ENCODE measurements around the gene FAM199X. TPM values are rescaled to one million over a fixed set of nuclear protein-coding genes. Genes with fewer than 3 reads are reported as not detected.

The FAM199X gene
- total and polyA plus RNA-seq, 2 of the 8 experiments (the other 6 are each of a cell fraction or from before 2014, with no cell fraction given) = 3.1 to 14.9 TPM

DNA sequence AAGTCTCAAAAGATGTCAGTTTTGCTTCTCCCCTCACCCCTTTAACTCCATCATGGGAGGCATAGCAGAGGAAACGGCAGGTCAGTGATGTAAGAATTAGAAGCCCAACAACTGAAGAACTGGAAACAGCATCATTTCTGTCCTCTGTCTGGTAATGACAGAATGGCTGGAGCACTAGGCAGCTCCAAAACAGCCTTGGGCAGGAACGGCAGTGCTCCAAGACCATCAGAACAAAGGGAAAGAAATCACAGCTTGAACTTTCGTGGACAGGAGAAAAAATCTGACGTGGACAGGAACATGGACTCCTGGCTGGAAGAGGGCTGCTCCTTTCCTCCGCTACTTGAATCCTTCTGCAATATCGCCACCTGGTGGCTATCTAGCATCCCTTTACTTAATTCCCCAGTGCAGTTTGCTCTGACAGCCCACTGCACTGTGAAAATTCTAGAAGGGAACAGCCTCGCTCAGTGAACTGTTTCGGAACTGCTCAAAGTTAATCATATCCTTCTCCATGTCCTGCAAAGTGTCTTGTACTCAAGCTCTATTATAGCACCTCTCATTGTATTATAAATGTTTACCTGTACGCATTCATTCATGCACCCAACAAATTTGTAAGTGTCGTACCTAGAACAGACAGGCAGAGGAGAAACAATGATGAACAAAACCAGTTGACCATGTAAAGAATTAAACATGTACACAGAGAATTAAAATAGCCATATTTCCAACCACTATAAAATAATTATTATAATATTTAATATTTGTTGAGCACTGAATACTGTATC lies 29.8 kb upstream of the FAM199X start:
- Histone ChIP-seq H2AK5ac (ENCODE audit: low read depth, low read length) (no peak overlapping the region), H3K14ac (ENCODE audit: insufficient read length) (no peak overlapping the region), H3K56ac (replicated peaks; ENCODE audit: insufficient read length, low read depth, low read length) (no peak overlapping the region), H3K4me2 (ENCODE audit: insufficient read depth in 1 of 2, low read depth in 2 of 2, low read length in 2 of 2) (peak overlapping the region; percentile 43 to 64; a peak in 3 of 4 replicates), H2BK12ac (ENCODE audit: low read depth, low read length) (no peak overlapping the region), H2BK120ac (replicated peaks; ENCODE audit: low read depth, low read length) (no peak overlapping the region), H3K9me3 (ENCODE audit: insufficient read depth in 2 of 2, low read depth in 1 of 2, low read length in 1 of 2) (no peaks in the 10 kb centered on the region), H4K8ac (ENCODE audit: extremely low read depth, insufficient read depth, low read length) (no peak overlapping the region), H2BK5ac (ENCODE audit: low read depth, low read length) (no peak overlapping the region), H4K91ac (replicated peaks; ENCODE audit: insufficient read length, low read length) (no peak overlapping the region), H3K18ac (ENCODE audit: extremely low read depth, low read length) (no peak overlapping the region; the same call in 1 of the 2 replicates), H4K5ac (ENCODE audit: insufficient read length, low read depth, low read length) (no peak overlapping the region), H4K20me1 (replicated peaks in 1 of 2; ENCODE audit: control insufficient read depth in 1 of 2, insufficient read depth in 2 of 2, low read length in 2 of 2) (no peaks in the 10 kb centered on the region), H3K4me1 (replicated peaks in 1 of 4; ENCODE audit: control insufficient read depth in 3 of 4, insufficient read depth in 4 of 4, low read length in 3 of 4) (no peaks in the 10 kb centered on the region), H2AFZ (ENCODE audit: low read length) (peak overlapping the region; percentile 85), H3K4ac (replicated peaks; ENCODE audit: insufficient read length, low read depth, low read length) (no peak overlapping the region), H3K79me1 (ENCODE audit: low read depth, low read length) (no peaks in the 10 kb centered on the region), H3K79me2 (ENCODE audit: control insufficient read depth in 1 of 2, insufficient read depth in 2 of 2, low read length in 2 of 2) (no peaks in the 10 kb centered on the region), H3K4me3 (ENCODE audit: extremely low read depth in 1 of 4, insufficient read depth in 2 of 4, low read depth in 3 of 4, low read length in 4 of 4) (peak overlapping the region in 3 of 4 experiments; percentile 14 to 43 (median 15); a peak in 3 of 8 replicates), H3K9ac (replicated peaks in 1 of 4; ENCODE audit: extremely low read depth in 1 of 4, low read depth in 3 of 4, low read length in 3 of 4) (no peak overlapping the region), H3K27me3 (replicated peaks in 1 of 4; ENCODE audit: control insufficient read depth in 3 of 4, extremely low read depth in 1 of 4, insufficient read depth in 3 of 4, low read length in 3 of 4) (no peaks in the 10 kb centered on the region), H2BK15ac (ENCODE audit: low read length) (no peak overlapping the region), H3K27ac (ENCODE audit: low read depth, low read length) (no peak overlapping the region), H2BK20ac (ENCODE audit: low read length) (no peak overlapping the region), H3K23ac (ENCODE audit: insufficient read length) (no peak overlapping the region), H3K36me3 (ENCODE audit: control insufficient read depth in 2 of 4, insufficient read depth in 4 of 4, low read length in 3 of 4) (no peaks in the 10 kb centered on the region), H3K23me2 (ENCODE audit: low read depth, low read length) (0 out of 2 replicates have a peak, but pooled peaks cover 2% of the 10 kb centered on the region)
- DNase-seq (ENCODE audit: low read depth in 1 of 2, low spot score in 2 of 2) (no peak), FAIRE-seq (peak; percentile 98)
- WGBS, 2 experiments (ENCODE audit: extremely low coverage in 1 of 2, insufficient coverage in 1 of 2, insufficient read length in 1 of 2, insufficient replicate concordance in 2 of 2, low coverage in 1 of 2, low lambda C conversion rate in 2 of 2, missing lambda C conversion rate in 1 of 2) = 38% methylated on average over 10 of the region's 10 CpGs; no CpG with 5 or more reads in 1 of the 2 experiments
- TF ChIP-seq RXRA (IDR thresholded peaks at IDR 0.05; ENCODE audit: insufficient read depth, low read depth, low read length) (no peak), RAD21 (IDR thresholded peaks at IDR 0.05 in 1 of 2, conservative IDR thresholded peaks at IDR 0.05 in 1 of 2; ENCODE audit: low read depth in 2 of 2, low read length in 2 of 2) (peak; percentile 79), CEBPB (IDR thresholded peaks at IDR 0.05; ENCODE audit: low read depth, low read length) (no peak), TBP (IDR thresholded peaks at IDR 0.05; ENCODE audit: low read depth, low read length) (no peak), SUZ12 (IDR thresholded peaks at IDR 0.05; ENCODE audit: low read length) (no peak), HDAC6 (IDR thresholded peaks at IDR 0.05; ENCODE audit: low read depth, low read length) (no peak)
- TF ChIP-seq, protein P1, sequence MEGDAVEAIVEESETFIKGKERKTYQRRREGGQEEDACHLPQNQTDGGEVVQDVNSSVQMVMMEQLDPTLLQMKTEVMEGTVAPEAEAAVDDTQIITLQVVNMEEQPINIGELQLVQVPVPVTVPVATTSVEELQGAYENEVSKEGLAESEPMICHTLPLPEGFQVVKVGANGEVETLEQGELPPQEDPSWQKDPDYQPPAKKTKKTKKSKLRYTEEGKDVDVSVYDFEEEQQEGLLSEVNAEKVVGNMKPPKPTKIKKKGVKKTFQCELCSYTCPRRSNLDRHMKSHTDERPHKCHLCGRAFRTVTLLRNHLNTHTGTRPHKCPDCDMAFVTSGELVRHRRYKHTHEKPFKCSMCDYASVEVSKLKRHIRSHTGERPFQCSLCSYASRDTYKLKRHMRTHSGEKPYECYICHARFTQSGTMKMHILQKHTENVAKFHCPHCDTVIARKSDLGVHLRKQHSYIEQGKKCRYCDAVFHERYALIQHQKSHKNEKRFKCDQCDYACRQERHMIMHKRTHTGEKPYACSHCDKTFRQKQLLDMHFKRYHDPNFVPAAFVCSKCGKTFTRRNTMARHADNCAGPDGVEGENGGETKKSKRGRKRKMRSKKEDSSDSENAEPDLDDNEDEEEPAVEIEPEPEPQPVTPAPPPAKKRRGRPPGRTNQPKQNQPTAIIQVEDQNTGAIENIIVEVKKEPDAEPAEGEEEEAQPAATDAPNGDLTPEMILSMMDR (IDR thresholded peaks at IDR 0.05; ENCODE audit: control extremely low read depth in 1 of 3, insufficient read depth in 1 of 3, low read depth in 1 of 3, low read length in 3 of 3) = peak; percentile 31 to 70 (median 62)
- ChIA-PET CTCF (ENCODE audit: partially characterized antibody) (interaction anchor here (0.6 to 3.0 kb wide), 9 partner anchors 11 to 297 kb away, joined by 3 to 10 read pairs (median 3); no protein-coding TSS in a partner anchor), POLR2A (ENCODE audit: partially characterized antibody) (no interaction called here)

Measured in H1 (cell line).